ENCODE results near the gene STKLD1. TPM values are rescaled to one million over a fixed set of nuclear protein-coding genes. Genes with fewer than 3 reads are reported as not detected.

The STKLD1 gene
- total and polyA plus RNA-seq, 9 of the 15 experiments (the other 6 are each of a cell fraction or from before 2014, with no cell fraction given), result 0.10 to 0.65 (median 0.33) TPM; not detected in 2

DNA sequence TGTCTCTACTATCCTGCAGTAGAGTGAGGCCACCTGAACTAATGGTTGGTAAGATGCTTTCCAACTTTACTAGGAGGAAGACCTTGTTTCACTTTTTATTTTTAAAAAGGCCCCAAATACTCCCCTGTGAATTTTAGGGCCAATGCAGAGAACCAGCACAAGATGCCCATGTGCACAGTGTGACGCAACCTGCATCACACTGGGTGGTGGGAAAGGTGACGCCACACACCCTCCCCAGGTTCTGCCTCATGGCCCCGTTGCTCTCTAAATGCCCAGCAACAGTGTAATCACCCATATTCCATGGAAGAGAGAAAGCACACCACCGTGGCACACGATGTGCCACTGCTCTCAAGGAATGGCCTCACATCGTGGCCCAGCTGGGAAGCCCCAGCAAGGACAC, 6.7 kb upstream of the STKLD1 start:
- peak overlapping the region in 1 of 2 experiments; percentile 33; a peak in 2 of 4 replicates for H3K9ac ChIP-seq (ENCODE audit: insufficient read depth in 1 of 2, low read depth in 2 of 2, low read length in 2 of 2)

GRCh38 chr9:133369933-133370332, 6.2 kb upstream of the STKLD1 start:
- in situ Hi-C loops (cut with MboI), result no loop called here
- no peak for FAIRE-seq
- WGBS (ENCODE audit: insufficient coverage, low coverage, missing lambda C conversion rate), result 82% methylated on average over 7 of the region's 7 CpGs
- peaks cover 88% of the 10 kb centered on the region for H3K79me2 ChIP-seq (ENCODE audit: control insufficient read depth, insufficient read depth, low read length)
- peak overlapping the region in 1 of 2 experiments; percentile 33; a peak in 2 of 4 replicates for H3K9ac ChIP-seq (ENCODE audit: insufficient read depth in 1 of 2, low read depth in 2 of 2, low read length in 2 of 2)
- no peak overlapping the region for H2AFZ ChIP-seq (ENCODE audit: low read depth, low read length)
- H3K9me1 ChIP-seq (ENCODE audit: control insufficient read depth, insufficient read depth, low read length), result peaks cover 34% of the 10 kb centered on the region
- H3K4me3 ChIP-seq, result no peak overlapping the region
- peaks cover 32 to 33% of the 10 kb centered on the region in 2 experiments; a peak in 4 of 5 replicates for H3K4me1 ChIP-seq (replicated peaks in 1 of 2; ENCODE audit: control insufficient read depth in 2 of 2, insufficient read depth in 2 of 2, low read length in 2 of 2)
- intact Hi-C loops (cut with micrococcal nuclease), result no loop called here
- no peaks in the 10 kb centered on the region for H3K27me3 ChIP-seq (ENCODE audit: control insufficient read depth in 2 of 2, insufficient read depth in 2 of 2, low read length in 2 of 2)
- no peak for DNase-seq (ENCODE audit: extremely low read depth in 1 of 4, low spot score in 3 of 4)
- CTCF ChIA-PET (ENCODE audit: low intra/inter-chr PET ratio), result no interaction called here
- peaks cover 92% of the 10 kb centered on the region for H3K36me3 ChIP-seq (ENCODE audit: control insufficient read depth, insufficient read depth, low read length)
- H3K9me3 ChIP-seq (replicated peaks; ENCODE audit: control insufficient read depth, insufficient read depth, low read depth, low read length), result no peaks in the 10 kb centered on the region
- no peak overlapping the region for H3K27ac ChIP-seq (ENCODE audit: extremely low read depth, low read depth, low read length)
- ATAC-seq, result no peak
- TF ChIP-seq CEBPG (CRISPR knock-in tag; IDR thresholded peaks at IDR 0.05) (no peak), CEBPG (tag; conservative IDR thresholded peaks at IDR 0.05 in 1 of 2, IDR thresholded peaks at IDR 0.05 in 1 of 2) (no peak), RBFOX2 (IDR thresholded peaks at IDR 0.05; ENCODE audit: low read depth, low read length) (peak; percentile 39; the same call in 1 of the 2 replicates)
- no TSS peak for BruUV-seq (replicated peaks)
- POLR2A ChIA-PET, result interaction anchor here (0.5 to 8.5 kb wide), 6 partner anchors 12 to 277 kb away, joined by 3 to 109 read pairs (median 3); partner anchors contain the start of genes SURF1 and SURF2
- H3K4me2 ChIP-seq (ENCODE audit: insufficient read depth, low read length), result no peak overlapping the region
- peaks cover 70% of the 10 kb centered on the region for H4K20me1 ChIP-seq (replicated peaks; ENCODE audit: control insufficient read depth, insufficient read depth, low read length)

More for the DNA sequence above, 6.7 kb upstream of the STKLD1 start:
- 88% methylated on average over 6 of the region's 6 CpGs for WGBS (ENCODE audit: insufficient coverage, low coverage, missing lambda C conversion rate)
- Histone ChIP-seq H2AFZ (ENCODE audit: low read depth, low read length) (no peak overlapping the region), H3K36me3 (ENCODE audit: control insufficient read depth, insufficient read depth, low read length) (peaks cover 96% of the 10 kb centered on the region), H3K27me3 (ENCODE audit: control insufficient read depth in 2 of 2, insufficient read depth in 2 of 2, low read length in 2 of 2) (no peaks in the 10 kb centered on the region), H3K27ac (ENCODE audit: extremely low read depth, low read depth, low read length) (no peak overlapping the region), H3K79me2 (ENCODE audit: control insufficient read depth, insufficient read depth, low read length) (peaks cover 82% of the 10 kb centered on the region), H3K9me3 (replicated peaks; ENCODE audit: control insufficient read depth, insufficient read depth, low read depth, low read length) (no peaks in the 10 kb centered on the region), H3K4me3 (no peak overlapping the region), H4K20me1 (replicated peaks; ENCODE audit: control insufficient read depth, insufficient read depth, low read length) (peaks cover 68% of the 10 kb centered on the region), H3K4me1 (replicated peaks in 1 of 2; ENCODE audit: control insufficient read depth in 2 of 2, insufficient read depth in 2 of 2, low read length in 2 of 2) (peaks cover 32% of the 10 kb centered on the region in 2 experiments; a peak in 4 of 5 replicates), H3K4me2 (ENCODE audit: insufficient read depth, low read length) (no peak overlapping the region), H3K9me1 (ENCODE audit: control insufficient read depth, insufficient read depth, low read length) (peaks cover 34% of the 10 kb centered on the region)
- TF ChIP-seq, protein P1, sequence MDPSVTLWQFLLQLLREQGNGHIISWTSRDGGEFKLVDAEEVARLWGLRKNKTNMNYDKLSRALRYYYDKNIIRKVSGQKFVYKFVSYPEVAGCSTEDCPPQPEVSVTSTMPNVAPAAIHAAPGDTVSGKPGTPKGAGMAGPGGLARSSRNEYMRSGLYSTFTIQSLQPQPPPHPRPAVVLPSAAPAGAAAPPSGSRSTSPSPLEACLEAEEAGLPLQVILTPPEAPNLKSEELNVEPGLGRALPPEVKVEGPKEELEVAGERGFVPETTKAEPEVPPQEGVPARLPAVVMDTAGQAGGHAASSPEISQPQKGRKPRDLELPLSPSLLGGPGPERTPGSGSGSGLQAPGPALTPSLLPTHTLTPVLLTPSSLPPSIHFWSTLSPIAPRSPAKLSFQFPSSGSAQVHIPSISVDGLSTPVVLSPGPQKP (CRISPR knock-in tag; IDR thresholded peaks at IDR 0.05), result no peak
- no peak for TF ChIP-seq MCM2 (IDR thresholded peaks at IDR 0.05; ENCODE audit: low read depth)
- 0 out of 2 replicates have a peak, but pooled peaks have one; percentile 12 for TF ChIP-seq CEBPB (tag; IDR thresholded peaks at IDR 0.05)
- no peak for TF ChIP-seq CBFA2T3 (IDR thresholded peaks at IDR 0.05)
- no peak for TF ChIP-seq POLR2AphosphoS5 (IDR thresholded peaks at IDR 0.05; ENCODE audit: control insufficient read depth, insufficient read depth, low read depth, low read length)
- no peak for TF ChIP-seq ZC3H4 (CRISPR knock-in tag; IDR thresholded peaks at IDR 0.05; ENCODE audit: borderline replicate concordance)
- ATAC-seq, result no peak
- CTCF ChIA-PET (ENCODE audit: low intra/inter-chr PET ratio), result no interaction called here
- POLR2A ChIA-PET, result interaction anchor here (0.6 to 8.5 kb wide), 5 partner anchors 12 to 277 kb away, joined by 3 to 109 read pairs (median 3); partner anchors contain the start of genes SURF1 and SURF2
- no TSS peak for BruUV-seq (replicated peaks)
- FAIRE-seq, result no peak
- in situ Hi-C loops (cut with MboI), result no loop called here
- no peak for DNase-seq (ENCODE audit: extremely low read depth in 1 of 4, low spot score in 3 of 4)
- intact Hi-C loops (cut with micrococcal nuclease), result no loop called here

Measured in K562 (cell line).